ENCODE data around the gene TNFAIP3.

DNA sequence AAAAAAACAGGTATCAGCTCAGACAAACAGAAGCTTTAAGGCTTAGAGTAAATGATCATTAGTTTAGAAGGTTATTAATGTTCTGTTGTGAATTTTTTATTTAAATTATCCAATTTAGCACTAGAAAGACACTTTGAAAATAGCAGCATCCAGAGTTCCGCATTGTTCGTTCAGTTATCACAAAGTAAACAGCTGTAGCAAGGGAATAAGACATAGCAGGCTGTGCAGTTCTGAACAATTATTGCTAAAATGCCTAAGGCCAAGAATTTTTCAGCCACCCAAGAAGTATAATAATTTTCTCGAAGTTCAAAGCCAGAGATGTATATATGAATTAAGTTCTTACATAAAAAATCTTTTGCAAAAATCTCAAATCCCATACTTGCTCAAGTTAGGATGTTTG, 8.0 kb upstream of the TNFAIP3 start:
- TF ChIP-seq CEBPB (IDR thresholded peaks at IDR 0.05; ENCODE audit: low read depth, low read length) (no peak), FOS (IDR thresholded peaks at IDR 0.05; ENCODE audit: low read depth, low read length) (no peak), CTCF (conservative IDR thresholded peaks at IDR 0.05; ENCODE audit: low read depth, low read length) (no peak), ELK1 (IDR thresholded peaks at IDR 0.05; ENCODE audit: borderline replicate concordance, low read depth, low read length) (no peak), POLR2A (IDR thresholded peaks at IDR 0.05; ENCODE audit: low read depth, low read length) (no peak), MAZ (IDR thresholded peaks at IDR 0.05; ENCODE audit: borderline replicate concordance, low read depth, low read length) (no peak), CHD1 (IDR thresholded peaks at IDR 0.05; ENCODE audit: low read depth, low read length) (no peak), MXI1 (IDR thresholded peaks at IDR 0.05; ENCODE audit: borderline replicate concordance, low read depth, low read length) (no peak), RAD21 (IDR thresholded peaks at IDR 0.05; ENCODE audit: low read length) (no peak), NFE2L2 (IDR thresholded peaks at IDR 0.05; ENCODE audit: low read depth, low read length) (no peak), MAFK (IDR thresholded peaks at IDR 0.05; ENCODE audit: low read depth, low read length) (no peak), SMC3 (IDR thresholded peaks at IDR 0.05; ENCODE audit: low read depth, low read length) (no peak)
- TF ChIP-seq, protein P1, sequence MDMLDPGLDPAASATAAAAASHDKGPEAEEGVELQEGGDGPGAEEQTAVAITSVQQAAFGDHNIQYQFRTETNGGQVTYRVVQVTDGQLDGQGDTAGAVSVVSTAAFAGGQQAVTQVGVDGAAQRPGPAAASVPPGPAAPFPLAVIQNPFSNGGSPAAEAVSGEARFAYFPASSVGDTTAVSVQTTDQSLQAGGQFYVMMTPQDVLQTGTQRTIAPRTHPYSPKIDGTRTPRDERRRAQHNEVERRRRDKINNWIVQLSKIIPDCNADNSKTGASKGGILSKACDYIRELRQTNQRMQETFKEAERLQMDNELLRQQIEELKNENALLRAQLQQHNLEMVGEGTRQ (IDR thresholded peaks at IDR 0.05; ENCODE audit: low read depth, low read length), result no peak
